Activated effector memory CD4-positive, alpha-beta T cell treated with Interleukin-2 at 50 U/mL for 16 hours (primary cell): ENCODE results near the gene PI3.
"Not testable (repeated sequence)": the region's sequence is repeated elsewhere in the genome, so short reads cannot be mapped to it uniquely, and the experiment has no call there.

Experiments
- DNase-seq: peaks from one replicate; pipeline ENCODE4 v3.0.0-alpha.2; 2020

PI3 gene

GRCh38 chr20:45174434-45175364, at the start of gene PI3:
Gene PI3, plus strand, starts transcription at chr20:45174902. Its CDS starts 21 bp downstream, at chr20:45174923.
- DNase-seq, result no peak

GRCh38 chr20:45128099-45128498, 46.6 kb upstream of the PI3 start:
- no peak for DNase-seq

- DNase-seq, result no peak
Measured at GRCh38 chr20:45136911-45137310, 37.8 kb upstream of the PI3 start.

GRCh38 chr20:45138561-45139300, 36.0 kb upstream of the PI3 start:
- peak; percentile 12 for DNase-seq

- DNase-seq, result not testable (repeated sequence)
Measured at GRCh38 chr20:45139733-45140375, 34.8 kb upstream of the PI3 start.

- no peak for DNase-seq
Measured at GRCh38 chr20:45140836-45141235, 33.9 kb upstream of the PI3 start.

- DNase-seq, result no peak
Measured at GRCh38 chr20:45149062-45149461, 25.6 kb upstream of the PI3 start.

- DNase-seq, result no peak
Measured at GRCh38 chr20:45152405-45152804, 22.3 kb upstream of the PI3 start.

- no peak for DNase-seq
Measured at GRCh38 chr20:45153147-45153546, 21.6 kb upstream of the PI3 start.

GRCh38 chr20:45153752-45154151, 20.9 kb upstream of the PI3 start:
- no peak for DNase-seq

- no peak for DNase-seq
Measured at GRCh38 chr20:45154183-45154582, 20.5 kb upstream of the PI3 start.

- not testable (repeated sequence) for DNase-seq
Measured at GRCh38 chr20:45154794-45155193, 19.9 kb upstream of the PI3 start.

GRCh38 chr20:45156713-45157112, 18.0 kb upstream of the PI3 start:
- DNase-seq, result no peak

GRCh38 chr20:45157962-45158361, 16.7 kb upstream of the PI3 start:
- DNase-seq, result no peak

GRCh38 chr20:45163083-45163803, 11.5 kb upstream of the PI3 start:
- no peak for DNase-seq

GRCh38 chr20:45164906-45165305, 9.8 kb upstream of the PI3 start:
- DNase-seq, result no peak

GRCh38 chr20:45173522-45173921, 1.2 kb upstream of the PI3 start:
- no peak for DNase-seq

- DNase-seq, result no peak
Measured at GRCh38 chr20:45176526-45177267, 2.0 kb downstream of the PI3 start.

GRCh38 chr20:45179166-45179565, 4.5 kb downstream of the PI3 start:
- no peak for DNase-seq

GRCh38 chr20:45181639-45182038, 6.9 kb downstream of the PI3 start:
- DNase-seq, result no peak

GRCh38 chr20:45183084-45183483, 8.4 kb downstream of the PI3 start:
- DNase-seq, result no peak

GRCh38 chr20:45187693-45188092, 13.0 kb downstream of the PI3 start:
- no peak for DNase-seq
